ENCODE measurements around the gene WDR33.

WDR33 gene

GRCh38 chr2:127715778-127716449 lies 95.1 kb downstream of the WDR33 start:
- DNase-seq, result no peak

- no peak for DNase-seq
These were observed 97.4 kb downstream of the WDR33 start for GRCh38 chr2:127713562-127713961.

GRCh38 chr2:127712999-127713398 lies 98.0 kb downstream of the WDR33 start:
- no peak for DNase-seq

GRCh38 chr2:127709336-127709735 lies 101.6 kb downstream of the WDR33 start:
- DNase-seq, result no peak

GRCh38 chr2:127707890-127708648 lies 102.9 kb downstream of the WDR33 start:
- no peak for DNase-seq

GRCh38 chr2:127706215-127706990 lies 104.6 kb downstream of the WDR33 start:
- no peak for DNase-seq

GRCh38 chr2:127705391-127706065 lies 105.4 kb downstream of the WDR33 start:
- DNase-seq, result no peak

GRCh38 chr2:127704641-127705390 lies 106.2 kb downstream of the WDR33 start:
- no peak for DNase-seq

- DNase-seq, result no peak
These were observed 107.7 kb downstream of the WDR33 start for GRCh38 chr2:127703282-127703681.

- no peak for DNase-seq
These were observed 108.5 kb downstream of the WDR33 start for GRCh38 chr2:127702395-127703009.

- DNase-seq, result peak; percentile 63 to 70
These were observed 109.1 kb downstream of the WDR33 start for GRCh38 chr2:127701651-127702394.

GRCh38 chr2:127701193-127701650 lies 109.7 kb downstream of the WDR33 start, which contains the start of gene SFT2D3:
Gene SFT2D3 (plus strand): TSS chr2:127701497. CDS start chr2:127701529, 32 bp downstream.
- peak; percentile 83 to 85 for DNase-seq

- DNase-seq, result peak in 1 of 2 donors; percentile 9
These were observed 110.3 kb downstream of the WDR33 start for GRCh38 chr2:127700527-127701192.

GRCh38 chr2:127698553-127699355 lies 112.2 kb downstream of the WDR33 start:
- DNase-seq, result no peak

- no peak for DNase-seq
These were observed 113.3 kb downstream of the WDR33 start for GRCh38 chr2:127697482-127698180.

GRCh38 chr2:127695491-127696472 lies 115.2 kb downstream of the WDR33 start:
- no peak for DNase-seq

- no peak for DNase-seq
These were observed 116.0 kb downstream of the WDR33 start for GRCh38 chr2:127694986-127695385.

Data from stimulated activated CD4-positive, alpha-beta T cell treated with anti-CD3 and anti-CD28 coated beads, Interleukin-2, amount 100 ng/mL, for 48 hours (primary cell).